ENCODE data around the gene VPS8. TPM values are rescaled to one million over a fixed set of nuclear protein-coding genes. Genes with fewer than 3 reads are reported as not detected.
A peak's percentile ranks its signal among the peaks of the same experiment; 100 is the strongest.
"Not testable (repeated sequence)": the region's sequence is repeated elsewhere in the genome, so short reads cannot be mapped to it uniquely, and the experiment has no call there.

Gene VPS8
- total RNA-seq, 1 donor from 2014 or later = 38.1 TPM

DNA sequence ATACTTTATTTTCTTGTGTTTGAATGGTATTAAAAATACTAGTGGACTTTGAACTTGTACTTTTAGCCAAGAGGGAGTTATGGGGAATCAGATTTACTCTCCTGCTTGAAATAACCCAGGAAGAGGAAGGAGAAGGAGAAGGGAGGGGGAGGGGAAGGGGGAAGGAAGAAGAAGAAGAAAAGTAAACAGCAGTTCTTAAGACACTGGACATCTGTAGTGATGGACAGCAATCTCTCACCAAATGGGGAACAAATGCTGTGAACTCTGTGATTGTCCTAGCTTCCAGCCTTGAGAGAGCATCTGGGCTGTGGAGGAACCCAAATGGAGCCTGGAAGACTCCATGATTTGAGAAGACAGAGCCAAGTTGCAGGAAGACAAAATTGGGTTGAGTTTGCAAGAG lies 52.0 kb downstream of the VPS8 start:
- no peak for DNase-seq (ENCODE audit: low read depth, low spot score)

DNA sequence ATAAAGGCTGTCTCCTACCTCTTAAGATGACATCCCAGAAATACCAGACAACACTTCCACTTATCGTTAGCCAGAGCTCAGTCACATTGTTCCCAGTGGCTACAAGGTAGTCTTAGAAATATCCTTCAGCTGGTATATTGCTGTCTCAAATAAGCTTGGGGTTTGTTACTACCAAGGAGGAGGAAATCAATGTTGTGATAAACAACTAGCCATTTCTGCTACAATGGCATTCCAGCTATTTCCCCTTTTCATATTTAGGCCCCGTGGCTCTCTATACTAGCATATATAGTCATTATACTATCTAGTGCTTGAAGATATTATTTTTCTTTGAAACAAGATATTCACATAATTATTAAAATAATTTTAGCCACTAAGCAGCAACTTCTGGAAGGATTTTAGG lies 56.5 kb downstream of the VPS8 start:
- peak; percentile 7 for DNase-seq (ENCODE audit: low read depth, low spot score)

DNA sequence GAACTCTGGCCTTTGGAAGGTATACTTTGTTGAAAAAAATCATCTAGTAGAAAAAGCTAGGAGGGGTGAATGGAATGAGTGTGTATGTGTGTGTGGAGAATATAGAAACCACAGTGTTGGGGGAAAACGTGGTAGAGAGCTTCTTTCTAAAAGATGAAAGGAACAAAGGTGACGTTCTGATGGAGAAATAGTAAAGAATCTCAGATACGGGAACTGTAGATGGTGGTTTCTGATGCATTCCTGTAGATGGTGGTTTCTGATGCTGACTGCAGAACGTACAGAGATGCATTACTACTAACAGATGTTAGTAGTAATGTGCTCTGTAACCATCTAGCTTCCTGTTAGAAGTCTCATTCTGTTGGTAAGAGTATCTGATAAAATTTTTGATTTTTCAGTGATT lies 60.2 kb downstream of the VPS8 start:
- DNase-seq (ENCODE audit: low read depth, low spot score) = no peak

DNA sequence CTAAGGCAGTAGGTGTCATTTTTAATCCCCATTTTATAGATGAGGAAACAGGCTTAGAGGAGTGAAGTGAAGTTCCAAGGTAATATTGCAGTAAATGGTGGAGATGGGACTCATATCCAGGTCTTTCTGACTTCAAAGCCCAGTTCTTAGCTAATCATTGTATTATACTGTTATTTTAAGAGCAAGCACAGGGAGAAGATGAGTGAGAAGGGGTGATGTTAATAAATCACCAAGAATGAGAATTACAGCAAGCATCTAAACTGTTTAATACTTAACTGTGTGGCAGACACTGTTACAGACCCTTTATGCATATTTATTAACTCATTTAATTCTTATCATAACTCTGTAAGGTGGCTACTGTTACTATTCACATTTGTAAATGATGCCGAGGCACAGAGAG lies 61.2 kb downstream of the VPS8 start:
- no peak for DNase-seq (ENCODE audit: low read depth, low spot score)

- DNase-seq (ENCODE audit: low read depth, low spot score) = peak; percentile 5
Observed at GRCh38 chr3:184874709-184875644, 63.0 kb downstream of the VPS8 start.

- DNase-seq (ENCODE audit: low read depth, low spot score) = no peak
Observed at GRCh38 chr3:184880276-184881019, 68.5 kb downstream of the VPS8 start.

GRCh38 chr3:184884359-184885017 lies 72.5 kb downstream of the VPS8 start:
- no peak for DNase-seq (ENCODE audit: low read depth, low spot score)

GRCh38 chr3:184885112-184885511 lies 73.1 kb downstream of the VPS8 start:
- DNase-seq (ENCODE audit: low read depth, low spot score) = no peak

GRCh38 chr3:184887574-184887973 lies 75.6 kb downstream of the VPS8 start:
- no peak for DNase-seq (ENCODE audit: low read depth, low spot score)

- no peak for DNase-seq (ENCODE audit: low read depth, low spot score)
Observed at GRCh38 chr3:184889312-184889904, 77.4 kb downstream of the VPS8 start.

- DNase-seq (ENCODE audit: low read depth, low spot score) = no peak
Observed at GRCh38 chr3:184894051-184894450, 82.1 kb downstream of the VPS8 start.

- DNase-seq (ENCODE audit: low read depth, low spot score) = no peak
Observed at GRCh38 chr3:184895350-184895749, 83.4 kb downstream of the VPS8 start.

DNA sequence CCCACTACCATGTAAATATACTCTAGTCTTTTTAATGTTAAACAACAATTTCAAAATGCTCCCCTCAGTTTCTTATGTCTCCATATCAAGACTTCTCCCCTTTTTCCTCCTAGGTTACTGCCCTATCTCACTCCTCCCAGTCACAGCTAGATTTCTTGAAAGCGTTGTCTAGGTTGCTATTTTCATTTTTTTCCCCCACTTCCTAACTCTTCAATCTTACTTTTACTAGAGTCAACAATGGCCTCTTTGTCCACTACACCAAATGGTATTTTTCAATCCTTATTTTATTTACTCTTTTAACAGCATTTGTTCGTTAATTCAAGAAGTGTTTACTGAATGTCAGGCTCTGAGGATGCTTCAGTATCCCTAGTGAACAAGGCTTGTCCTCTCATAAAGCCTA lies 84.4 kb downstream of the VPS8 start:
- DNase-seq (ENCODE audit: low read depth, low spot score) = no peak

- DNase-seq (ENCODE audit: low read depth, low spot score) = no peak
Observed at GRCh38 chr3:184899953-184900595, 88.1 kb downstream of the VPS8 start.

DNA sequence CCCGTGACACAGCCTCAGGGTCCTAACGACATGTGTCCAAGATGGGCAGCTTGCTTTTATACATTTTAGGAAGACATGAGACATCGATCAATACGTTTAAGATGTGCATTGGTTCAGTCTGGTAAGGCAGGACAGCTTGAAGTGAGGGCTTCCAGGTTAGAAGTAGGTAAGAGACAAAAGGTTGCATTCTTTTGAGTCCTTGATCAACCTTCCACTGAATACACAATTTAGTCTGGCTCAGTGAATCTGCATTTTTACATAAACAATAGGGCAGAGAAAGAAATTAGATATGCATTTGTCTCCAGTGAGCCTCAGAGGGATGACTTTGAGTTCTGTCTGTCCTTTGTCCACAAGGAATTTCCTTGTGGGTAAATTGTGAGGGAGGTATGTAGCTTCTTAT lies 95.1 kb downstream of the VPS8 start:
- DNase-seq (ENCODE audit: low read depth, low spot score) = not testable (repeated sequence)

DNA sequence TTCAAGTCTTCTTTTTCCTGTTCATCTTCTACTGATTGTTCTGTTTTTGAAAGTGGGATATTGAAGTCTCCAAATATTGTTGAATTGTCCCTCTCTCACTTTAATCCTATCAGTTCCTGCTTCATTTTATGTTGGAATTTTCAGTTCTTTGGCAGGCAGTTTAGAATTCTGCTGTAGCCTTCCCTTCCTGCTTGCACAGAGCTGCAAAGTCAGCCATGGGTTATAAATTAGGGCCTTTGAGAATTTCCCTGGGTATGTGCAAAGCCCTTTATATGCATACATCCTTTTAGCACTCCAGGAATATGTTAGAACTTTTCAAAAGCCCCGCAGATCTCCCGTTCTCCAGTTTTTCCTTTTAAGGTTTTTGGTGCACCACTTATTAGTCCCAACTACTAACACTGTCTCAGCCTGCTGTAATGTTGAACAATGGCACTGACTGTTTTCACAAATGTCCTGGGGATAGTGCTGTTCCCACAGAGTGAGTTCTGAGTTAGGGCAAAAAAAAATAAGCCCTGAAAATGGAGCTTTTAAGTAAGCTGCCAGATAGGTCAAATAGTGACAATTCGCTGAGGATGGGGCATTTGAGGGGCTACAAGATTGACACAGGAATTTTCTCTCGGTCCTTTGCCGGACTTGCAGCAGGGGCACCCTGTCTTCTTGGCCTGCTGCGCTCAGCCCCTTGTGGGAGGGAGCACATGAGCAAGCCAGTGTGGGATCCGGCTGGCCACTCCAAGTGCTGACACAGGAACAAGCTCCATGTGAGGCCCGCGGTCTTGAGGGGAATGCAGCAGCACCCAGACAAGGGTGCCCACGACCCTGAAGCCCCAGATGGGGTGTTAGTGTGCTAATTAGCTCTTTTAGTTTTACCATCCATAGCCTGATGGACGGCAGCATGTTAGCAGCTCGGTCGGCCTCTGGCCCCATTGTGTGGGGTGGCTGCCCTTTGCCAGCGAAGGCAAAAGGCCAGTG lies 96.0 kb downstream of the VPS8 start:
- DNase-seq (ENCODE audit: low read depth, low spot score) = no peak

GRCh38 chr3:184908859-184909258 lies 96.9 kb downstream of the VPS8 start:
- DNase-seq (ENCODE audit: low read depth, low spot score) = no peak

DNA sequence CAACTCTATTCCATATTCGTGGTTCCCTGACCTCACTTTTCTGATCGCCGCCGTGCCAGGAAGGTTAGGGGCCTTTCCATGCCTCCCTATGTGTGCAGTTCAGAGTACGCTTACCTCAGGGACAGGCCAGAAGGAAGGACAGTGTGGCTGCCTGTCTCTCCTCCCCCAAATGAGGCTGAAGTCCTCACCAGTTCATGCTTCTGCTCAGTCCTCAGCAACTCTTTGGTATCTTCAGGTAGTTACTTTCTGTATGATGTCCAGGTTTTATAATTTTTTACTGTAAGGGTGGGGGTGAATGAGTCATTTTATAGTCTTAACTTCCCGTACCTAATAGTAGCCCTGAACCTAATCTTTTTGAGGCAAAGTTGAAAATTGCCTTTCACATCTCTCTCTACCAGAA lies 98.7 kb downstream of the VPS8 start:
- no peak for DNase-seq (ENCODE audit: low read depth, low spot score)

- DNase-seq (ENCODE audit: low read depth, low spot score) = no peak
Observed at GRCh38 chr3:184911570-184911969, 99.6 kb downstream of the VPS8 start.

GRCh38 chr3:184912163-184912562 lies 100.2 kb downstream of the VPS8 start:
- no peak for DNase-seq (ENCODE audit: low read depth, low spot score)

Measured in pulmonary artery endothelial cell (primary cell).